Stimulated activated CD4-positive, alpha-beta T cell treated with anti-CD3 and anti-CD28 coated beads, Interleukin-4, amount 100 ng/mL, for 4 hours (primary cell): ENCODE data around the gene SCO2.

Source experiments
- DNase-seq, 2 experiments: peaks; one replicate each; pipeline ENCODE4 v3.0.0-alpha.2; 2020

Gene SCO2

DNA sequence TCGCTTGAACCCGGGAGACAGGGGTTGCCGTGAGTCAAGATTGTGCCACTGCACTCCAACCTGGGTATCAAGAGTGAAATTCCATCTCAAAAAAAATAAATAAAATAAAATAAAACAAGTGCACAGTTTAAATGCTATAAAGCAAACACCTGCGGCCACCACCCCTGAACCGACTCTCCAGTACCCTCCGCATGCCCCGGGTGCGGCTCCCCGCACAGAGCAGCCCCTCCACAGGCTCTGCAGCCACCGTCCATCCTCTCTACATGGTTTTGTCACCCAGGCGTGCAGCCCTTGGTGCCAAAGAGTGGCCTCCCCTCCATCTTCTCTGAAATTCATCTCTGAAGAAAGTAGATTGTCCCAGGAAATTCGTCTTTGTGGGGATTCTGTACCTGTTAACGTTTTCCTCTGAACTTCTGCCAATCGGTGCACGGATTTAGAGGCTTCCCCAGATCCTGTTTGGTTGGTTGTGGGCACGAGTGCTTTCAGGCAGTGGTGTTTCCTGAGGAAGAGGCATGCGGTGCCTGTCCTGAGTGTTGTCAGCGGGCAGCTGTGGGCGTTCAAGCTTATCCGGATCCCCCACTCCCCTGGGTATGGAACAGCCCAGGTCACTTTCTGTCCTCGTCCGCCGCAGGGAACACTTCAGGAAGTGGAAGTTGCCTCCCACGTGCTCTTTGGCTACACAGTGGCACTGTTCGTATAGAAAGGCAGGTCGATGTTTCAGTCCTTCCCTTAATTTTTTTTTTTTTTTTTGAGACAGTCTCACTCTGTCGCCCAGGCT lies 34.7 kb downstream of the SCO2 start:
- DNase-seq = no peak

DNA sequence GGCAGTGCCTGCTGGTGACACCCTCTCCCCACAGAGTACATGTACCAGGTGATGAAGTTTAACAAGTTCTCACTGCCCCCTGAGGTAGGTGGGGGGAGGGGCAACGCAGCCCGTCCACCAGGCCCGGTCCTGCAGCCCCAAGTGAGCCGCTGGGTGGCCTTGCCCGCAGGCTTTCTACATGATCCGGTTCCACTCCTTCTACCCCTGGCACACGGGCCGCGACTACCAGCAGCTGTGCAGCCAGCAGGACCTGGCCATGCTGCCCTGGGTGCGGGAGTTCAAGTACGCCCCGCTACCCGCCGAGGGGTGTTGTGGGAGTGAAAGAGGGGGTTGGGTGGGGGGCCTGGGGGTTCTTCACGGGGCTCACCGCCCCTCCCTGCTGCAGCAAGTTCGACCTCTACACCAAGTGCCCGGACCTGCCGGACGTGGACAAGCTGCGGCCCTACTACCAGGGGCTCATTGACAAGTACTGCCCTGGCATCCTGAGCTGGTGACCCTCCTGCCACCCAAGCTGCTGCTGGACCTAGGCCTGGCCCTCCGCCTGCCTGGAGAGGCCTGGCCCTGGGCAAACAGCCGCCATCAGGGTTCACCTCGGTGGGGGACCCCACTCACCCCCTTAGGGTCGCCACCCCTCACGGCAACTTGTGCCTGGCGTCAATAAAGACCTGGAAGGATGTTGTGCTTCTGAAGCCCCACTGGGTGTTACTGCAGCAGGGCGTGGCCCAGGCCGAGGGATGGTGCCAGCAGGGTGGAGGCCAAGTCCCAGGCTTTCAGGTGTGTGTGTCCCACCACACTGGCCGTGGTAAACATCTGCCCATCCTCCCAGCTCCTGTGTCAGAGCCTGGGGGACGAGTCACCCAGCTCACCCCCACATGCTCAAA lies 35.8 kb downstream of the SCO2 start:
- no peak for DNase-seq

DNA sequence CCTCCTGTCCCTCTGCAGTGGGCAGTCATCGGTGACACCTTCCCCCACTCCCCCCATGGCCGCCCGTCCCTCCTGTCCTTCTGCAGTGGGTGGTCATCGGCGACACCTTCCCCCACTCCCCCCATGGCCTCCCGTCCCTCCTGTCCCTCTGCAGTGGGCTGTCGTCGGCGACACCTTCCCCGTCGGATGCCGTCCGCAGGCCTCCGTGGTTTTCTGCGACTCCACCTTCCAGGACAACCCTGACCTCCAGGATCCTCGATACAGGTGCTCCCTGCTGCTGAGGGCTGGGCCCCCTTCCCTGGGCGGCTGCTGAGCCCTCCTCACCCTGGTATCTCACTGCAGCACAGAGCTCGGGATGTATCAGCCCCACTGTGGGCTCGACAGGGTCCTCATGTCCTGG lies 36.5 kb downstream of the SCO2 start:
- no peak for DNase-seq

DNA sequence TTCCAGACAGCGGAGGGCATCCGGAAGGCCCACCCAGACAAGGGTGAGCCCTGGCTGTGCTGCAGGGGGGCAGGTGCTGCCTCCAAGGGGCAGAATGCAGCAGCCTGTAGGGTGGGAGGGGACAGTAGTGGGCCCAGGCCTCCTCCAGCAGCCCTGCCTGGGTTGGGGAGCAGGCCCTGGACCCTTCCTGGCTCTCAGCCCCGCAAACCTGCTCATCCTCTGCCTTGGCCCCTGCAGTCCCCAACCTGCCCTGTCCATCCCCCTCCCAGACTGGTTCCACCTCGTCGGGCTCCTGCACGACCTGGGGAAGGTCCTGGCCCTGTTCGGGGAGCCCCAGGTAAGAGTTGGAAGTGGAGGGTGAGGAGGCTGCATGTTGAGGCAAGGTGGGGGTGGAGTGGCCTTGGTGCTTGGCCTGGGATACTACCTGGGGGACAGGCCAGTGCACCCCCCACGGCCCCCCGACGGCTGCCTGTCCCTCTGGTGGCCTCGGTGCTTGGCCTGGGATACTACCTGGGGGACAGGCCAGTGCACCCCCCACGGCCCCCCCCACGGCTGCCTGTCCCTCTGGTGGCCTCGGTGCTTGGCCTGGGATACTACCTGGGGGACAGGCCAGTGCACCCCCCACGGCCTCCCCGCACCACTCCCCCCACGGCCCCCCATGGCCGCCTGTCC lies 37.3 kb downstream of the SCO2 start:
- no peak for DNase-seq

DNA sequence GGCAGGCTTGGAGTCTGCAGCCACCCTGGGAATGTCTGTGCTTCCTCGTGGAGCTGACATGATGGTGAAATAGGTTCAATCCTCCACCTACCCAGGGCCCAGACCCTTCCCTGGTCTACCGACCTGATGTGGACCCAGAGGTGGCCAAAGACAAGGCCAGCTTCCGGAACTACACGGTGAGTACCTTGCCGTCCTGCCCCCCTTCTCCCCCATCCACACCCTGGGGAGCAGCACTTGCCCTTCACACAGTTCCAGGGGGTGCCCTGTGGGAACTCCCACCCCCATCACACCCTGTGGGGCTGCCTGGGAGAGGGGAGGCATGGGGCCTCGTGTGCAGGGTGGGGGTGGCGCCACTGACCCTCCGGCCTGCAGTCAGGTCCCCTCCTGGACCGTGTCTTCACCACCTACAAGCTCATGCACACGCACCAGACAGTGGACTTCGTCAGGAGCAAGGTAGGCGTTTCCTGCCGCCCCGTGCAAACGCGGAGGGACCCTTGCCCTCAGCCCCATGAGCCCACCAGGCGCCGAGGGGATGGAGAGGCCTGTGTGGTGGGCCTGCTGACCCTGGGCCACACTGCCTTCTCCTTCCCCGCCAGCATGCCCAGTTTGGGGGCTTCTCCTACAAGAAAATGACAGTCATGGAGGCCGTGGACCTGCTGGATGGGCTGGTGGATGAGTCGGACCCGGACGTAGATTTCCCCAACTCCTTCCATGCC lies 38.0 kb downstream of the SCO2 start:
- no peak for DNase-seq

DNA sequence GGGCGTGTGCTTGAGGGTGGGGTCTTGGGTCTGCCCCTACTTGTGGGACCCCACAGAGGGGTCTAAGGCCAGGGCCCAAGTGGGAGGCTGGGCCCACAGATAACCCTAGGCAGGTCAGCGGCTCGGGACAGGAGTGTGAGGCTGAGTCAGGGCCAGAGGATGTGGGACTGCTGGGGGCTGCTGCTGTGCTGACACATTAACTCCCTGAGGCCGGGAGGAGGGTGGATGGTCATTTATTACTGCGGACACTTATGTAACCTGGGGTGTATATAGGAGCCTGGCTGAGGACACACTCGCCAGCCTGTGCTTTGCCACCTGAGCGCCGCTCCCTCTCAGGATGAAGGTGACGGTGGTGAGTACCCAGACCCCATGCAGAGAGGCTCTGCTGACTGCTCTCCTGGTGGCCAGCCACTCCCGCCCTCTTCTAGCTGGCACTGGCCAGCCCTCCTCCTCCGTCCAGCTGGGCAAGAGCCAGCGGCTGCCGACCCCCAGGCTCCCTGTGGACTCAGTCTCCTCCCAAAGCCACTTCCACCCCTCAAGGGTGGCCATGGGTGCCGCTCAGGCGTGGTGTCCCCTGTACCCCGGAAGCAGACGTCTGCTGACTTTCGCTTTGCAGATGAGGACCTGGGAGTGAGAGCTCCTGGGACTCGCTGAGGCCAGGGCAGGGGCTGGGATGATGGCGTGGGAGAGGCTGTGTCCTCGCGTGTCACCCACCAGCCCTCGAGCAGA lies 38.7 kb downstream of the SCO2 start, which contains the start of gene MIOX:
TSS of gene MIOX (plus strand) at position 299 of the 729 bp plus-strand sequence. CDS start at position 338, 39 bp downstream.
- DNase-seq = no peak

DNA sequence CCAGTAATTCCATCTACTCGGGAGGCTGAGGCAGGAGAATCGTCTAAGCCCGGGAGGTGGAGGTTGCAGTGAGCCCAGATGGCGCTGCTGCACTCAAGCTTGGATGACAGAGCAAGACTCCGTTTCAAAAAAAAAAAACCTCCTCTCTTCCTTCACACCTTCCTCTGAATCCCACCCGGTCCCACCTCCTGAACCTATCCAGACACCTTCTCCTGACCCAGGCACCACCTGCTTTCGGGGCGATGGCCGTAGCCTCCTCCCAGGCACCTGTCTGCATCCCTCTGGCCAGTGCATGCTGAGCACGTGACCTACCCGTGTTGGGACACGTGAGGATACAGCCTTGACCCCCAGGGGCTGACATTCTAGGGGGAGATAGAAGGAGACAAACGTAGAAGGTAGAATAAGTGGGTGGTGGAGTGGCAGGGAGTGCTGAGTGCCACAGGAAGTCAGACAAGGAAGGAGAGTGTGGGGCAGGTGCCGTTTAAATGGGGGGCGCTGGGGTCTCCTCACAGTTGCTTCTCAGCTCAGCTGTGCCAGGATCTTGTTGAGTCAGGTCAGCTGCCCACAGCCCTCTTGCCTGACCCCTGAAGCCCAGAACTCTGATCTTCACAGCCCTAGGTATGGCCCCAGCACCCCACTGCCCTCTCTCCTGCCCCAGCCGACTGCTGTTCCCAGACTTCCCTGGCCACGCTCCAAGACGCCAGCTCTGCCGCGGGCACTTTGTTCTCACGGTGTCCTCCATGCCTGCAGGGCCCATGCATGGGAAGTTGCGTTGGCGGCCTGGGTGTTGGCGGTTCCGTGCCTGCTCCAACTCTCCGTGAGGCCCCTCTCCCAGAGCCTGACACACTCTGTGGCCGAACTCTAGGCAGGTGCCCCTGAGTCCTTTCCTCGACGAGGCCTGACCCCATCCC lies 39.9 kb downstream of the SCO2 start:
- DNase-seq = no peak

DNA sequence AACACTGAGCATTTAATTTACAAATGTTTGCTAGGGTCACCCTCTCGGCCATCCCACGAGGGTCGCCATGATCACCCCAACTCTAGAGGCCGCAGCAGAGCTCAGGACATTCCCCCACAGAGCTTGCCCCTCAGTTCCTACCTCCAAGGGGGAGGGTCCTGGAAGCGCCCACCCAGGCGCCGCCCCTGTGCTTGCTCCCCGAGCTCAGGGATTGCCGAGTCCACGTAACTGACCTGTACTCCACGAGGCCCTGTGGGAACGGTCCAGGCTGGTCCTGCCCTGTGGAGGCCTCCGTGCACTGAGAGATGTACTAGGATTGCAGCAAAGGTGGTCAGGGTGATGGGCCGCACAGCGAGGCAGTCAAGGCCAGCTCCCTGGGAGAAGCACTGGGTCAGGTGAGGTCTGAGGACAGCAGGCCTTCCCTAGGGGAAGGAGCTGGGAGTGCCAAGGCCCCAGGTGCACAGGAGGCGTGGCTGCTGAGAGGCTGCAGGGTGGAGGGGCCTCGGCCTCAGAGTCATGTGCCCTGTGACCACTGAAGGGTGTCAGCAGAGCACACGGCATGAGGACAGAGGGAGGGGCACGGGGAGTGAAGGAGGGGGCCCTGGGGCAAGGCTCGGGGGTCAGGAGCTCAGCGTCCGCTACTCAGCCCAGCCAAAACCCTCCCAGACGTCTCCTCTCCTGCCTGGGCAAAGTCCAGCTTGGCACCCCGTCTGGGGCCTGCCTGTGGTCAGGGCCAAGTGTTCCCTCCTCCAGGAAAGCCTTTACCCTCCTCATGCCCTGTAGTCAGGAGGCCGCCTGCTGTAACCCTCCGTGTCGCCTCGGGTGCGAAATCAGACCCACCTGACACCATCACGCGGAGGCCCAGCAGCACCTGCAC lies 41.2 kb downstream of the SCO2 start:
- DNase-seq = no peak

DNA sequence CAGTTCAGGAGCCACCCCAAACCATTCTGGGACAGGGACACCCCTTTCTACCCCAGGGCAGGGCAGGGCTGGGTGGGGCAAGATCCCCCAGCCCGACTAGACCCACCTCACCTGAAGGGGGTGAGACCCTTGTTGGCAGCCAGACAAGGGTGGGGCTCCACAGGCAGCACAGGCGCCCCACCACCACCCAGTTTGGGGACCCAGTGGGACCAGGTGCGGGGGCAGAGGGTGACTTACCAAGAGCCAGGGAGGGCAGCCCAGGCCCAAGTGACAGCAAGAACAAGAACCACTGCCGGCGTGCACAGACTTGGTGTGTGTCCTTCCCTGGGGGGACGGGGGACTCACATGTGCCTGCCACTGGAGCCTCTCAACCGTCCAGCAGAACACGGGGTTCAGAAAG lies 41.8 kb downstream of the SCO2 start:
- DNase-seq = no peak

DNA sequence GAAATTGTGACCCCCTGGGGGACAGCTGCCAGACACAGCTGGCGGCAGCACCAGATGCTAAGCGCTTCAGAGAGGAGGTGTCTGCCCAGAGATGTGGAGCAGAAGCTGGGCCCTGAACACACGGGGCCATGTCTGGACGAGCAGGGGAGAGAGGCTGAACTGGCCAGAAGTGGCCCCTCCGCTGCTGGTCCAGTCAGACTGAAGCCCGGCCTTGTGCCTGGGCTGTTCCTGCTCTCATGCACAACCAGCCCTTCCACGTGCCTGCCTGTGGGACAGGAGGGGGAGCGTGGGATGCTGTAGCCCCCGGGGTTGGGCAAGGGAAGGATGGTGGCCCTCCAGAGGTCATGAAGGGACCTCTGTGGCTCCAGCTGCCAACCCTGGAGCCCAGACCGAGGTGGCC lies 42.3 kb downstream of the SCO2 start:
- DNase-seq = no peak

DNA sequence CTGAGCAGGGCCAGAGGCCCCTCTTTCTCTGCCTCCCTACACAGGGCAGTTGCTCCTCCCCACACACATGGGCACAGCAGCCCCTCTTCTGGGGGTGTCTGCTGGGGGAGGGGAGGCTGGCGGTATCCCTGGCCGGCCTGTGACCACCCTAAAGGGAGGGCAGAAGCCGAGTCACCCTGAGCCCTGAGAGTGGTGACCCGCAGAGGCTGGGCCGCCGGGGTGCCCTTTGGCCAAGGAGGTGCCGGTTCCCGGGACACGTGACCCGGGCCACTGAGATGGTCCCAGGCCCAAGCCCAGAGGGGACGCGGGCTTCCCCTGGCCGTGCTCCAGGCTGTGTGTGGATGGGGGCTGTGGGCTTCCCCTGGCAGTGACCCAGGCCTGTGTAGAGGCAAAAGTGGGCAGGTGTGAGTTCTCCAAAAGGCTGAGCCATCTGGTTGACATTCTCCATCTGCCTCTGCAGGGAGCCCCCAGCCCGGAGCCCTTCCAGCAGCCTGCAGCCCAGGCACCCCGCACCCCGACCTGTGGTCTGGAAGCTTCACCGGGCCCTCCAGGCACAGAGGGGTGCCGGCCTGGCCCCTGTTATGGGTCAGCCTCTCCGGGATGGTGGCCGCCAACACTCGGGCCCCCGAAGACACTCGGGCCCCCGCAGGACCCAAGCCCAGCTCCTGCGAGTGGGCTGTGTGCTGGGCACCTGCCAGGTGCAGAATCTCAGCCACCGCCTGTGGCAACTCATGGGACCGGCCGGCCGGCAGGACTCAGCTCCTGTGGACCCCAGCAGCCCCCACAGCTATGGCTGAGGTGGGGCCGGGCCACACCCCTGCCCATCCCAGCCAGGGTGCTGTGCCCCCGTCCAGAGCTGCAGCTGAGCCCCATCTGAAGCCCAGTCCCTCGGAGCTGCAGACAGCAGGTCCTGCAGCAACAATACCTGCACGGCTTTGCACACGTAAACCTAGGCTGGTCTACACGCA lies 43.0 kb downstream of the SCO2 start:
- DNase-seq = no peak

DNA sequence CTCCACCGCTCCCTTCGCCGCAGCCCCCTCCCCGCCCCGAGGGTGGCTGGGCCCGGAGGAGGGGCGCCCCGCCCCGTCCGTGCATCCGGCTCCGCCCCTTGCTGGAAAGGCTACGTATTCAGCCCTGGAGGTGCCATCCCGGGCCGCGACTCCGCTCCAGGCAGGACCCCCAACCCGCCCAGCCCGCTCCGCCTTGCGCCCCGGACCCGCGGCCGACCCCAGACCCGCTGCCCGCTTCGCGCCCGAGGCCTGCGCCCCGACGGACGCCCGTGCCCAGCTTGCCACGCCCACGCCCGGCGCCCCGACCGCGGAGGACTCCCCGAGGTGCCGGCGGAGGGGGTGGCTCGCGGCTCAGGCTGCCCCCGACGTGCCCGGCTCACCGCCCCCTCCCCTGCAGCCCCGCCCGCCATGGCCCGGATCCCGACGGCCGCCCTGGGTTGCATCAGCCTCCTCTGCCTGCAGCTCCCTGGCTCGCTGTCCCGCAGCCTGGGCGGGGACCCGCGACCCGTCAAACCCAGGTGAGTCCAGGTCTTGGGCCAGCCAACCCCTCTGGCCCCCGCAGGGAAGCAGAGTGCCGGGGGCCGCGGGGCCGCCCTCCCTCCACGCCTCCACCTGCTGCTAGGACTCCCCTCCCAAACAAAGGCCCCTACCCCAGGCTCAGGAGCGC lies 43.8 kb downstream of the SCO2 start, which contains the start of gene ADM2:
TSS of gene ADM2 (plus strand) at position 104 of the 667 bp plus-strand sequence. CDS start at position 409, 305 bp downstream.
- DNase-seq = peak; percentile 60 to 72

DNA sequence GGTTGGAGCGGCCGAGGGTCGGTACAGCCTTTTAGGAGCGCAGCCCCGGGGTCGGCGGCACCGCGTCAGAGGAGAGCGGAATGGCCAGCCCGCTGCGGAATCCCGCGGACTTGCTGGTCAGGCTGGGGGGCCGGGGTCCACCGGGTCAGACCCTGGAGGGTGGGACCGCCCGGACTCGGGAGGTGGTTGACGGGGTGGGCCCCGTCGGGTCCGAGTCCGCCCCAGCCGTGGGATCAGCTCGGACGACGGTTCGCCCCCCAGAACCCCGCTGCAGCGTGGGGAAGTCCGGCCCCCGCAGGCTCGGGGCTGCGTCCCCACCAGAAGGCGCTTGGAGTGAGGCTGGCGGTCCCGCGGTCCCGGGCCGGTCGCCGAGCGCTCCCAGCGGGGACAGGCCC lies 44.4 kb downstream of the SCO2 start:
- no peak for DNase-seq

DNA sequence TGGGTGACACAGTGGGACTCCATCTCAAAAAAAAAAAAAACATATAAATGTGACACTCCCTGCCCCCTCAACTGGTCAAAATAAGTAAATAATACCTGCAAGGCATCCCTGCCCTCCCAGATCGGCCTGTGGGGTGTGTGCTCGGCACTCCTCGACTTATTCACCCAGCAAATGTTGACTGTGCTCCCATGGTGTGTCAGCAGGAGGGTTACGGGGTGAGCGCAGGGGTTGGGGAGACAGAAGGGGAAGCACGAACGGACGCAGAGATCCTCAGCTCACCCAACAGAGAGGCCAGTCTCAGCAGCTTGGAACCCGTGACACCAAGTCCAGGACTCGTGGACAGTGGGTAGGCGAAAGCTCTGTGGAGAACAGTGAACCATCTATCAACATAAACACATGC lies 45.7 kb downstream of the SCO2 start:
- DNase-seq = no peak

DNA sequence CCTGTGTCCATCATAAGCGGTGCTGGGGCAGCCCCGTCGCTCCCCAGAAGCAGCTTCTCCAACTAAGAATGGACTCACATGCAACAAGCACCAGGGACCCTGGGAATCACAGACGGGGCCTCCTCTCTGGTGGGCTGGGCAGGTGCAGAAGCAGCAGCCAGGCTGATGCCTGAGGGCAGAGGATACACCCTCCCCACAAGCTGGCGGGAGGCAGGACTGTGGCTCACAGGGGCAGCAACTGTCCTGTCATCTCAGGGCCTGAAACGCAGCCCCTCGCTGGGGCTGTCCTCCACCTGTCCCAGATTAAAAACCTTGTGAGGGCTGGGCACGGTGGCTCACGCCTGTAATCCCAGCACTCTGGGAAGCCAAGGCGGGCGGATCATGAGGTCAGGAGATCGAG lies 47.5 kb downstream of the SCO2 start:
- DNase-seq = no peak

DNA sequence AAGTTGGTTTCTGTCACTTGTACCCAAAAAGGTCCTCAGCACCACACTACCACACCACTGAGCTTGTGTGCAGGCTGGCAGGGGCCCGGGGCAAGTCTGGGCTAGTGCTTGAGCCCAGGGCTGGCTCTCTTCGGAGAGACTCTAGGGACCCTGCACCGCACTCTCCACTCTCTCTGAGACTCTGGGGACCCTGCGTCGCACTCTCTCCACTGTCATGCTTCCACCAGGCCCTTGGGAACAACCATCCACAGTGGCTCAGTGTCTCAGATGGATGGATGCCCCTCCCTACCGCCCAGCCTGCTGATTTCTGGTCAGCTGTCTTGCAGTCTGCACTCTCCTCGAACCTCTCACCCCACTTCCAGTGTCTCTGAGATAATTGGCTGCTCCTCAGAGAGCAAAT lies 48.5 kb downstream of the SCO2 start:
- DNase-seq = no peak

DNA sequence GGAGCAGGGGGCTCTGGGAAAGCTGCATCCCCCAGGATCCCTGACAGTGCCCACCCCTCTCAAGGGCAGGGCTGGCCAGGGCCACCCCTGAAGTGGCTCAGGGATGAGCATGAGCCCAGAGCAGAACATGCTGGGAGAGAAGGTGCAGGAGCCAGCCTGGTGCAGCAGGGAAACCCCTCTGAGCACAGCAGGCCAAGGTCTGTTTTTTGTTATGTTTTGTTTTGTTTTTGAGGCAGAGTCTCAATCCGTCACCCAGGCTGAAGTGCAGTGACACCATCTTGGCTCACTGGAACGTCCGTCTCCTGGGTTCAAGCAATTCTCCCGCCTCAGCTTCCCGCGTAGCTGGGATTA lies 49.8 kb downstream of the SCO2 start:
- no peak for DNase-seq
